Activated naive CD4-positive, alpha-beta T cell treated with anti-CD3 and anti-CD28 coated beads, Interleukin-2, amount 10 ng/mL, durations not matched to agents 7 days and 5 days (primary cell): ENCODE results near the gene CNPY2.
"Not testable (repeated sequence)": the region's sequence is repeated elsewhere in the genome, so short reads cannot be mapped to it uniquely, and the experiment has no call there.

Experiments
- CTCF ChIA-PET: fragments of 350-600 bp; sonication (Branson Sonifier 250); formaldehyde crosslinking; loops from one replicate; lab custom pipeline; 2021; ENCODE audit warnings: antibody characterized with exemption; lab: Charles Lee
- DNase-seq: peaks from one replicate; pipeline ENCODE4 v3.0.0-alpha.2; 2020
- H3K27ac Mint-ChIP-seq: one replicate; pipeline ENCODE4 v1.8.0; 2021; ENCODE audit warnings: mild to moderate bottlenecking, moderate library complexity, mixed read lengths
- H3K27me3 Mint-ChIP-seq: one replicate; pipeline ENCODE4 v1.8.0; 2021; ENCODE audit warnings: mild to moderate bottlenecking, mixed read lengths
- H3K36me3 Mint-ChIP-seq: one replicate; pipeline ENCODE4 v1.8.0; 2021; ENCODE audit warnings: mixed read lengths
- H3K4me1 Mint-ChIP-seq: one replicate; pipeline ENCODE4 v1.8.0; 2021; ENCODE audit warnings: mixed read lengths
- H3K4me3 Mint-ChIP-seq: one replicate; pipeline ENCODE4 v1.8.0; 2021; ENCODE audit warnings: mild to moderate bottlenecking, moderate library complexity, mixed read lengths
- H3K9me3 Mint-ChIP-seq: one replicate; pipeline ENCODE4 v1.8.0; 2021; ENCODE audit warnings: mixed read lengths

The CNPY2 gene

GRCh38 chr12:56341616-56342015 lies 25.8 kb upstream of the CNPY2 start:
- Mint-ChIP-seq H3K27me3 (no peaks in the 10 kb centered on the region), H3K36me3 (peaks cover 45% of the 10 kb centered on the region), H3K4me3 (no peak overlapping the region), H3K4me1 (peaks cover 42% of the 10 kb centered on the region), H3K27ac (peak overlapping the region; percentile 24), H3K9me3 (no peaks in the 10 kb centered on the region)
- no peak for DNase-seq
- CTCF ChIA-PET = interaction anchor here (1.5 kb wide), 1 partner anchor 122 kb away, joined by 6 read pairs; no protein-coding TSS in a partner anchor

DNA sequence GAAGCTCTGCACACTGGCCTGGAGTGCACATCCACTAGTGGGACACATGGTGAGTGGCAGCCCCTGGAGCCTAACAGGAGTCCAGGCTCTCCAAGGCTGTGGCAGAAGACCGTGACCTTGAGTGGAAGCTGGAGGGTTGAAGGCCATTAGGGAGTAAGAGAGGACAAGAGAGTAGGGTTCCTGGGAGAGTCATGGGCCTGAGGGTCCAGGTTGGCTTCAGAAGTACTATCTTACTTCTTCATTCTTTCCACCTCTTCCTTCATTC lies 23.3 kb upstream of the CNPY2 start:
- CTCF ChIA-PET = interaction anchor here (1.2 to 2.4 kb wide), 2 partner anchors 20 to 125 kb away, joined by 3 to 8 read pairs; no protein-coding TSS in a partner anchor
- no peak for DNase-seq
- Mint-ChIP-seq H3K36me3 (peaks cover 30% of the 10 kb centered on the region), H3K9me3 (no peaks in the 10 kb centered on the region), H3K4me3 (peak overlapping the region; percentile 89), H3K27me3 (no peaks in the 10 kb centered on the region), H3K4me1 (peaks cover 52% of the 10 kb centered on the region), H3K27ac (peak overlapping the region; percentile 99)

DNA sequence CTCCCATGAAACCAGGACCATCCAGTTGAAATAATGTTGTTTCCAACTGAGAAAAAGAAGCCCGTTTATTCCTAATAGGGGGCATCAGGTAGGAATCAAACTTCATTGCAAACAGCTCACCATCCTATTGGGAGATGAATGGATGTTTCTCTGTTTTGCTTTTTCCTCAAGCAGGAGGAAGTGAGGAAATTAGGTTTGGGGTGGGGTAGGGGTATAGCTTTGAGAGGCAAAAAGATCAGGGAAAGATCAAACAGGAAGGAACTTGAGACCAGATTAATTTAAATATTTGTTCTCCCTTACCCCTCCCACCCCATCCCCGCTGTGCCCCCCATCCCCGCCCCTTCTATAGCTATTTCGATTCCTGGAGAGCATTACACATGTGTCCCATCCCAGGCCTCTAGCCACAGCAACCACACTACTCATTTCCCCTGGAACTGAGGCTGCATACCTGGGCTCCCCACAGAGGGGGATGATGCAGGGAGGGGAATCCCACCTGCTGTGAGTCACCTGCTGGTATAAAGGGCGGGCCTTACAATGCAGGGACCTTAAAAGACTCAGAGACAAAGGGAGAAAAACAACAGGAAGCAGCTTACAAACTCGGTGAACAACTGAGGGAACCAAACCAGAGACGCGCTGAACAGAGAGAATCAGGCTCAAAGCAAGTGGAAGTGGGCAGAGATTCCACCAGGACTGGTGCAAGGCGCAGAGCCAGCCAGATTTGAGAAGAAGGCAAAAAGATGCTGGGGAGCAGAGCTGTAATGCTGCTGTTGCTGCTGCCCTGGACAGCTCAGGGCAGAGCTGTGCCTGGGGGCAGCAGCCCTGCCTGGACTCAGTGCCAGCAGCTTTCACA lies 22.7 kb upstream of the CNPY2 start, which contains the start of gene IL23A:
Gene IL23A, plus strand, starts transcription at position 577 of the 850 bp plus-strand sequence. Its CDS starts 161 bp downstream, at position 738.
- Mint-ChIP-seq H3K9me3 (no peaks in the 10 kb centered on the region), H3K27ac (peak within 1 kb of the TSS; percentile 99), H3K4me3 (peak within 1 kb of the TSS; percentile 89), H3K27me3 (no peaks in the 10 kb centered on the region), H3K4me1 (peaks cover 52% of the 10 kb centered on the region), H3K36me3 (peaks cover 25% of the 10 kb centered on the region)
- peak; percentile 87 for DNase-seq
- CTCF ChIA-PET = interaction anchor here (0.7 to 2.4 kb wide), 4 partner anchors 8 to 125 kb away, joined by 3 to 8 read pairs (median 4); no protein-coding TSS in a partner anchor

DNA sequence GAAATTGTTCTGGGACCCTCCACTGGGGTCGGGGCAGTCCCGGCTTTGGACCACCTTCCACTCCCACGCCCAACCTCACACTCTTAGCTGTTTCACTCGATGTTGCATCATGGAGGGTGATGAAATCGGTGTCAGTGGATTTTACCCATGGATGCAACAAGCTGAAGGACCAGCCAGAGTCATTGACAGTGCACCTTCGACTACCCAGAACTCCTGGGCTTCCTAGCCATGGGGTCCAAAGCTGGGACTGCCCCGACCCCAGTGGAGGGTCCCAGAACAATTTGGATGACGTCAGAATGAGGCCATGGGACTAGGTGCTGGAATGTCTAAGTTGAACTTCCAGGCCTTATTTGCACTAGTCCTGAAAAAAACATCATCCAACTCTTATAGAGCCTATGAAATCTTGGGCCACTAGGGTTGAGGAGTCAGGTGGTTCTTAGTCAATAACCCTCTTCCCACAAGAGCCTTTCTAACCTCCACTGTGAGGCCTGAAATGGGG lies 22.0 kb upstream of the CNPY2 start:
- H3K4me1 Mint-ChIP-seq = peaks cover 59% of the 10 kb centered on the region
- H3K9me3 Mint-ChIP-seq = no peaks in the 10 kb centered on the region
- CTCF ChIA-PET = interaction anchor here (1.3 to 2.4 kb wide), 2 partner anchors 20 to 126 kb away, joined by 3 to 8 read pairs; no protein-coding TSS in a partner anchor
- H3K36me3 Mint-ChIP-seq = peaks cover 21% of the 10 kb centered on the region
- peak overlapping the region; percentile 99 for H3K27ac Mint-ChIP-seq
- DNase-seq = no peak
- H3K27me3 Mint-ChIP-seq = no peaks in the 10 kb centered on the region
- H3K4me3 Mint-ChIP-seq = peak overlapping the region; percentile 55

DNA sequence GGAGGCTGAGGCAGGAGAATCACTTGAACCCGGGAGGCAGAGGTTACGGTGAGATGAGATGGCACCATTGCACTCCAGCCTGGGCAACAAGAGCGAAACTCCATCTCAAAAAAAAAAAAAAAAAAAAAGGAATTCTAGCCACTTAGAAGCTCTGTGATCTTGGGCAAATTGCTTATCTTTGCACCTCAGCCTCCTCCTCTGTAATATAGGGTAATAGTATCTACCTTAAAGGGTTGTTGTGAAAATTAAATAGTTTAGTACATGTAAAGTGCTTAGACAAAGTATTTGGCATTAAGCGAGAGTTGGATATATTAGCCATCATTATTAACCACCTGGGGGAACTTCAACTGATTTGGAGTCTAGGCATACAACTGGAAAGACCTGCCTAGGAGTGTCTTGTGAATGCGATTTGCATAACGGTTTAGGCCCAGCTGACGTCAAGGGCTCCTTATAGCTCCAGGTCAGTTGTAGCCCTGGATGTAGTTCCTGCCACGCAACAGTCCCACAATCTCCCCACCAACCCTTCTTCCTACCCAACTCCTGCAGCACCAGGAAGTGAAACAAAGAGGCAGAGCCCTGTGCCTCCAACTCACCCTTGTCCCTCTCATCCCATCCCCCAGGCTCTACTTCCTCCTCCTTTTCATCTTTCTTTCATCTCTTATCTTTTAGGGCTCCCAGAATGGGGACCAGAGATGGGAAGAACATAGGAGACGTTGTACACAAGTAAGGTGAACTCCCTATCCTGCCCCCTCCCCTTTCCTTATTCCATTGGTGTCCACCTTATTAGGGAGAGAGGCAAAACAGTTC lies 20.8 kb upstream of the CNPY2 start:
- no peak for DNase-seq
- Mint-ChIP-seq H3K27ac (peak overlapping the region; percentile 54), H3K4me1 (peaks cover 67% of the 10 kb centered on the region), H3K9me3 (no peaks in the 10 kb centered on the region), H3K27me3 (no peaks in the 10 kb centered on the region), H3K36me3 (peaks cover 22% of the 10 kb centered on the region), H3K4me3 (no peak overlapping the region)
- CTCF ChIA-PET = interaction anchor here (1.3 kb wide), 1 partner anchor 19 kb away, joined by 3 read pairs; no protein-coding TSS in a partner anchor

- H3K9me3 Mint-ChIP-seq, H3K27me3 Mint-ChIP-seq, H3K27ac Mint-ChIP-seq, DNase-seq: not testable (repeated sequence)
- CTCF ChIA-PET = interaction anchor here (0.7 kb wide), 1 partner anchor 117 kb away, joined by 3 read pairs; no protein-coding TSS in a partner anchor
- peaks cover 16% of the 10 kb centered on the region for H3K36me3 Mint-ChIP-seq
- H3K4me3 Mint-ChIP-seq = peak overlapping the region; percentile 33
- H3K4me1 Mint-ChIP-seq = peaks cover 68% of the 10 kb centered on the region
These were observed 19.7 kb upstream of the CNPY2 start for GRCh38 chr12:56335527-56335926.

- Mint-ChIP-seq H3K4me1 (peaks cover 57% of the 10 kb centered on the region), H3K27me3 (no peaks in the 10 kb centered on the region)
- CTCF ChIA-PET = no interaction called here
These were observed 18.7 kb upstream of the CNPY2 start for GRCh38 chr12:56334490-56334793.

DNA sequence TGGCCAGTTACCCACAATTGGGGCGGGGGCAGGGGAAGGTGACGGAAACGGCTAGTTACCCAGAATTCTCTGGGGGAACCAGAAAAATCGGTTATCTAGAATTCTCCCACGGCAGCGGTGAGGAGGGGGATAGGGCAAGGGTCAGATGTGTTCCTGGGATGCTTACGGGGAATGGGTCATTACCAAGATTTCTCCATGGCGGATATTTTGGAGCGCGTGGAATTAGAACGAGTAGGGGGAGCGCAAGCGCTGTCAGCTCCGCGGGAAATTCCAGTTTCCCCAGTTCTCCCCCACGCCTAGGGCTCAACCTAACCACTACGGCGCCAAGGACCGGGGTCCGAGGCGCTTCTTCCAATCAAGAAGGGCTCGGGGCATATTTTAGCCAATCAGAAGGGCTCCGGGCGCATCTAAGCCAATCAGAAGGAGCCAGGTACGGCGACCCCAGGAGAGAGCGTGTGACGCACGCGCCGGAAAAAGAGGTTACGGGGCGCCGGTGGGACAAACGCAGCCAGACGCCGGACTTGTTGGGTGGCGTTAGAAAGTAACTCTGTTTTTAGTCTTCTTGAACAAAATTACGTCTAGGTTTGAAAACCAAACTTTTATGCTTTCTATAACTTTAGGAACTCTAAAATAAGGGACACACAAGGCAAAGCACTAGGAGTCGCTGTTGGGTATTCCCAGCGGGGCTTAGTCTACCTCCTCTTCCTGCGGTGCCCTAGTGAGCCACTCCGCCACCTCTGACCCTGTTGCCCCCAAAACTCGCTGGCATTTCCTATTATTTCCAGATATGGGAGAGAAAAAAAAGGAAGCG lies 18.1 kb upstream of the CNPY2 start, which contains the start of gene PAN2:
Gene PAN2, minus strand, starts transcription at position 322 of the 811 bp plus-strand sequence. CDS start 906 bp downstream, outside the sequence.
- H3K4me3 Mint-ChIP-seq = peak within 1 kb of the TSS; percentile 94
- peak within 1 kb of the TSS; percentile 99 for H3K27ac Mint-ChIP-seq
- H3K27me3 Mint-ChIP-seq = no peaks in the 10 kb centered on the region
- DNase-seq = peak; percentile 96
- H3K4me1 Mint-ChIP-seq = peaks cover 51% of the 10 kb centered on the region
- H3K36me3 Mint-ChIP-seq = peaks cover 7% of the 10 kb centered on the region
- CTCF ChIA-PET = interaction anchor here (1.2 to 1.7 kb wide), 2 partner anchors 26 to 35 kb away, joined by 4 read pairs; partner anchors contain the start of gene STAT2
- no peaks in the 10 kb centered on the region for H3K9me3 Mint-ChIP-seq

More at GRCh38 chr12:56334490-56334793, 18.7 kb upstream of the CNPY2 start:
- peaks cover 11% of the 10 kb centered on the region for H3K36me3 Mint-ChIP-seq
- no peaks in the 10 kb centered on the region for H3K9me3 Mint-ChIP-seq
- H3K27ac Mint-ChIP-seq = peak overlapping the region; percentile 99
- H3K4me3 Mint-ChIP-seq = peak overlapping the region; percentile 94
- no peak for DNase-seq

GRCh38 chr12:56333197-56333678 lies 17.4 kb upstream of the CNPY2 start:
- no peaks in the 10 kb centered on the region for H3K9me3 Mint-ChIP-seq
- peaks cover 45% of the 10 kb centered on the region for H3K4me1 Mint-ChIP-seq
- H3K27ac Mint-ChIP-seq = peak overlapping the region; percentile 99
- H3K4me3 Mint-ChIP-seq = peak overlapping the region; percentile 94
- DNase-seq = no peak
- no peaks in the 10 kb centered on the region for H3K27me3 Mint-ChIP-seq
- CTCF ChIA-PET = interaction anchor here (1.2 to 1.7 kb wide), 2 partner anchors 27 to 35 kb away, joined by 4 read pairs; partner anchors contain the start of gene STAT2
- H3K36me3 Mint-ChIP-seq = peaks cover 5% of the 10 kb centered on the region

GRCh38 chr12:56332512-56333196 lies 16.9 kb upstream of the CNPY2 start:
- peaks cover 9% of the 10 kb centered on the region for H3K36me3 Mint-ChIP-seq
- H3K4me1 Mint-ChIP-seq = peaks cover 39% of the 10 kb centered on the region
- CTCF ChIA-PET = interaction anchor here (0.6 to 1.7 kb wide), 4 partner anchors 14 to 34 kb away, joined by 3 to 4 read pairs (median 4); partner anchors contain the start of gene STAT2
- H3K4me3 Mint-ChIP-seq = peak overlapping the region; percentile 94
- DNase-seq = peak; percentile 23
- H3K27ac Mint-ChIP-seq = peak overlapping the region; percentile 99
- H3K9me3 Mint-ChIP-seq = no peaks in the 10 kb centered on the region
- no peaks in the 10 kb centered on the region for H3K27me3 Mint-ChIP-seq

DNA sequence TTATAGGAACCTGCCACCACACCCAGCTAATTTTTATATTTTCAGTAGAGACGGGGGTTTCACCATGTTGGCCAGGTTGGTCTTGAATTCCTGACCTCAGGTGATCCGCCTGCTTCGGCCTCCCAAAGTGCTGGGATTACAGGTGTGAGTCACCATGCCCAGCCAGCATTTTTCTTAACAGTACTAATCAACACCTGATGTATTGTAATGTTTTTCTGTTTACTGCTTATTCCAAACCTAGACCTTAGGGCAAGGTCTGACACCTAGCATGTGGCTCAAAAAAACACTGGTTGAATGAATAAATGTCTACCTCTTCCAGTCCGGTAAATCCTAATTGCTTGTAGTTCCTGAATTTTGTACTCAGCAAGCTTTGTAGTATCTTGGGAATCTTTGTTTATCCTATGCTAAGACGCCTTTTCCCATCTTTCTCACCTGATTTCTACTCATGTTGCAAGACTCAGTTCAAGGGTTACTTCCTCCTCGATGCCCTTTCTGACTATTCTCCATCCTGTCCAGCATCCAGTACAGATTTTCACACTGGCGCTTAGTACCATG lies 15.2 kb upstream of the CNPY2 start:
- Mint-ChIP-seq H3K27me3 (no peaks in the 10 kb centered on the region), H3K4me1 (peaks cover 25% of the 10 kb centered on the region), H3K36me3 (peaks cover 21% of the 10 kb centered on the region), H3K4me3 (no peak overlapping the region), H3K9me3 (no peaks in the 10 kb centered on the region), H3K27ac (peak overlapping the region; percentile 43)
- no peak for DNase-seq
- CTCF ChIA-PET = no interaction called here

DNA sequence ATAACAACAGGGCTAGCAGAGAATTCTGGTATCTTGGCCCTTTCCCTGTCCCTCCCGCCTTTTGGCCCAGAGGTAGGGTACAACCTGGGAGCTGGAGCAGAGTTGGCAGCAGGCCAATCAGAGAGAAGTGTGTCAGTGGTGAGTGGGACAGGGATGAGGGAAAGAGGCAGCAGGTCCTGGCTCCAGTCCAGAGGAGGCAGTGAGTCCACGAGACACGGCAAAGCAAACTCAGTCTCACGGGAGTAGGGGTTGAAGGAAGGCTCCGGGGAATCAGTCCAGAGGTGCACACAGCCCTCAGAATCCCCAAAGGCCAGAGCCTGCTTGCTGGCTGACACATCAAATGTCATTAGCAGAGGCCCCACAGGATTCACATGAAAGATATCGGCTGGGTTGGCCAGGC lies 10.7 kb upstream of the CNPY2 start:
- H3K27me3 Mint-ChIP-seq = no peaks in the 10 kb centered on the region
- H3K27ac Mint-ChIP-seq = no peak overlapping the region
- no peaks in the 10 kb centered on the region for H3K9me3 Mint-ChIP-seq
- no peak overlapping the region for H3K4me3 Mint-ChIP-seq
- CTCF ChIA-PET = no interaction called here
- DNase-seq = no peak
- H3K4me1 Mint-ChIP-seq = peaks cover 3% of the 10 kb centered on the region
- H3K36me3 Mint-ChIP-seq = peaks cover 38% of the 10 kb centered on the region
